ENCODE results near the gene CFAP52.
A peak's percentile ranks its signal among the peaks of the same experiment; 100 is the strongest.
"Not testable (repeated sequence)": the region's sequence is repeated elsewhere in the genome, so short reads cannot be mapped to it uniquely, and the experiment has no call there.

CFAP52 gene

DNA sequence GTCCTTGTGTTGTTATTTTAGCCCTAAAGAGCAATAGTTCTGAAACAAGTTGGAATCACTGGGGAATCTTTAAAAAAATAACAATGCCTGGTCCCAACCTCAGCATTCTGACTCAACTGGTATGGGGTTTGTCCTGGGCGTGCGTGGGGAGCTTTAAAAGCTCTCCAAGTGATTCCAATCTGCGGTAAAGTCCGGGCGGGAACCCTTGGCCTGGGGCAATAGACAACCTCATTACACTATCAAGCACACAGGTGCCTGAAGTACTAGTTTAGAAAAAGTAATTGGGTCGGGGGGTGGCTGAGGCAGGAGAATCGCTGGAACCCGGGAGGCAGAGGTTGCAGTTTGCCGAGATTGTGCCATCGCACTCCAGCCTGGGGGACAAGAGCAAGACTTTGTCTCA, 5.2 kb upstream of the CFAP52 start:
- no peak for DNase-seq

DNA sequence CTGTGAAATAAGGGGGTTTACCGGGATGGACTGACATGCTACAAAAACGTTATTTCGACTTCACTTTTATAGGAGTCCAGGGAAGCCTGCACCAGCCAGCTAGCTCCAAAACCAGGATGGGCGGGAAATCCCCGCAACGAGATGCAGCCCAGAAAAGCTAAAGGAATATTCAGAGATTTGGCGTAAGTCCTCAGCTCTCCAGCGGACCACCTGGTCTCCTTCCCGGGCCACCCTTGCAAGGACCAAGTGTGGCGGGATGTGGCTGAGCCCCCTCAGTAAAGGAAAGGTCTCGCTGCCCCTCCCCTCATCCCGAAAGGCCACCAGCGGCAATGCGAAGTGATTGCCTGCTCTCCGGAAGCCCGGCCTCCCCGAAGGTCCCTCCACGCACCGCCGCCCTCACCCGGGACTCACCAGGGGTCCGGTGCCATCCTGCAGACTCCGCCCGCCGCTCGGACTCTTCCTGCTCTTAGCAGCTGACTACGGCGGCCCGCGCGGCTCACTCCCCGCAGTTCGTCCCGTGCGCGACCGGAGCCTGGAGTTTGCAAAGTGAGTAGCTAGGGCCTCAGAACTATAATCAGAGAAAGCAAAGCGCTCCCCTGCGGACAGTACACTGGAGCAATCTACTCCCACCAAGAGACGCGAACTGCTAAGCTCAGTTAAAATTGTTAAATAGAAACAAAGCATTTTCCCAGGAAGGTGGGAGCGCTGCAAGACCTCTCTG, 901 bp upstream of the CFAP52 start, which contains the start of gene STX8:
Gene STX8 (minus strand): TSS at position 440 of the 721 bp plus-strand sequence. CDS start 12 bp downstream, at position 428.
- peak; percentile 89 for DNase-seq

DNA sequence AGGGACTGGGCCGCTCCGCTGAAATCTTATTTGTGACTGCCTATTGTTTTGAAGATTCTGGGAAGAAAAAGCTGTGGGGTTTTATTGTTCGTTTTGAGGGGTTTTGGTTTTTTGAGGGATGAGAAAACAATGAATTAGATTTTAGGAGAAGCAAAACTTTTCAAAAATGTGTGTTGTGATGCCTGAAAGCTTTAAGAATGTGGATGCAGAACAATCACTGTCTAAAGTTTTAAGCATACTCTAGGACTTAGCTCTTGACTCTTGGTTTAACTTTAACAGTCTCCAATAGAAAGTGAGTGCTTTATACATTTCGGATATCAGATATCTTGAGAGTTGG, 899 bp downstream of the CFAP52 start:
- DNase-seq: no peak

DNA sequence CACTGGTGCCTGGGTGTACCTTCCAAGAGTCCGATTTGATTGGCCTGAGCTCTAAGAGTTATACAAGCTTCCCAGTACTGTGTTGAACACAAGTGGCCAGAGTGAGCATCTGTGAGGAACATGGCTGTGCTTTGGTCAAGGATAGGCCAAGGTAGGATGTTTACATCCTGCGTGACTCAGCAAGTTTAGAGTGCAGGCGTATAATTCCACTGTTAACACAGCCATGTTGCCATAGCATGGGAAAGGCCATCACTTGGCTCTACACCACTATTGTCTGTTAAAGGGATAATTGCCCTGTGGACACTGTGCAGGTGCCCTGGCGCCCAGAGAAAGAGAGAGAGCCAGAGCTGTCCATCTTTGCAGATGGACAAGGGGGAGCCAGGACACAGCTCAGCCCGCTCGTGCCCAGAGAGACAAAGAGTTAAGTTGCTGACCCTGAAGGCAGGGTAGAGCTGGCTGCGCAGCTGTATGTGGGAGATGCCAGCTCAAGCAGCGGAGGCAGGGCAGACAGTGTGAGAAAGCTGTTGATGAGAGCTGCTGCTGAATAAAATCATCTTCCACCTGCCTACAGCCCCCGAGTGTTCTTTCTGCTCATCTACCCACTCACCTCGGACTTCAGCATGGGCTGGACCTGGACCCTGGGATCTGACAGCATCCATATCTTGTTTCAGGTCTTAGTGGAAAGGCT, 11.7 kb downstream of the CFAP52 start:
- no peak for DNase-seq

DNA sequence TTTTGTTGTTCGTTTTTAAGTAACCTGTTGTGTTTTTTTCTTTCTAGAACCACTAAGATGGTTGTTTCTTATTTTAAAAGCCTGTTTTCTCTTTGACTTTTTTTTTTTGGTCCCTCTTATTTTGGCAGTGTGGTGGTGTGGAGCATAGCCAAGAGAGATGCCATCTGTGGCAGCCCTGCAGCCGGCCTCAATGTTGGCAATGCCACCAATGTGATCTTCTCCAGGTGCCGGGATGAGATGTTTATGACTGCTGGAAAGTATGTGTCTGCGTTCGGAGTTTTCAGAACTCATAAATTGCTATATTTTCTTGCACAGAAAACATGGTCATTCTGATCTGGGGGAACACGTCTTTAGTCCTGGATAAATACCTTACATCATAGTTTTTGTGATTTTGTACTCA, 17.6 kb downstream of the CFAP52 start:
- no peak for DNase-seq

DNA sequence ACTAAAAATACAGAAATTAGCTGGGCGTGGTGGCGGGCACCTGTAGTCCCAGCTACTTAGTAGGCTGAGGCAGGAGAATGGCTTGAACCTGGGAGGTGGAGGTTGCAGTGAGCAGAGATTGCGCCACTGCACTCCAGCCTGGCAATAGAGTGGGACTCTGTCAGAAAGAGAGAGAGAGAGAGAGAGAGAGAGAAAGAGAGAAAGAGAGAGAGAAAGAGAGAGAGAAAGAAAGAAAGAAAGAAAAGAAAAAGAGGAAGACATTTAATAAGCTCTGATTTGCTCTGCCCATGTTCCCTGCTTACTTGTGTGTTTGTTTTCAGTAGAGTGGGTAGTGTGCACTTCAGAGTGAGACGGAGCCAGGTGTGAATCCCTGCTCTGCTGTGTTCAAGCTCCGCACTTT, 21.2 kb downstream of the CFAP52 start:
- not testable (repeated sequence) for DNase-seq

DNA sequence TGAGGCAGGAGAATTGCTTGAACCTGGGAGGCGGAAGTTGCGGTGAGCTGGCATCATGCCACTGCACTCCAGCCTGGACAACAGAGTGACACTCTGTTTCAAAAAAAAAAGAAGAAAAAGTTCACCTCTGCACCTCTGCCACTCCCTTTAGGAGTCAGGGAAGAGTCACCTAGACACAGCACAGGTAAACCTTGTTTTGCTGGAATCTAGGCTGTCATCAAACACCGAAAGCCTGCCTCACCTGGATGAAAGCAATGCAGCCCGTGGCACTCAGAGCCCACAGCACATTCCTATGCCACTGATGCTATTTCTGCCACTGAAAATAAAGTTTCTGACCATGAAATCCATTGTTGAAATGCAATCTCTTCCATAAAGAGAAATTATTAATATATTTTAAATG, 22.2 kb downstream of the CFAP52 start:
- DNase-seq: no peak

DNA sequence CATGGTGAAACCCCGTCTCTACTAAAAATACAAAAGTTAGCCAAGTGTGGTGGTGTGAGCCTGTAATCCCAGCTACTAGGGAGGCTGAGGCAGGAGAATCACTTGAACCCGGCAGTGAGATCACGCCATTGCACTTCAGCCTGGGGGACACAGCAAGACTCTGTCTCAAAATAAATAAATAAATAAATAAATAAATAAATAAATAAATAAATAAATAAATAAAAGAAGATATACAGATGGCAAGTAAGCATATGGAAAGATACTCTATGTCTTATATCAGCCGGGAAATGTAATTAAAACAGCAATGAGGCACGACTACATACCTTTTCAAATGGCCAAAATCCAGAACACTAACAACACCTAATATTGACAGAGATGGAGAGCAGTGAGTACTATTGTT, 28.1 kb downstream of the CFAP52 start:
- DNase-seq: not testable (repeated sequence)

DNA sequence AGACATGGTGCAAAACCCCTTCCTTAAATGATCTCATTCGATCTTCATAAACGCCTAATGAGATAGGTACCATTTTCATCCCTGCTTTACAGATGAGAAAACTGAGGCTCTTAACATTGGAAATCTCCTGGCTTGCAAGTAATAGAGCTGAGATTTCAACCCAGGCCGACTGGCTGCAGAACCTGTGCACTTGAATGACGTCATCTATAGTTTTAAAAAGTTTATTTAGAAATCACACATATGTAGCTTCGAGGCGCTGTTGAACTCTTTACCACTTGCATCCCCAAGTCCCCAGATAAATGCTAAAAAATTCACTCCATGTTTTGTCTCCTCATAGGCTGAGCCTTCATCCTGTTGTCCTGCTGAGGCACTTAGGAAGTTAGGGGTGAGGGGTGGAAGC, 30.0 kb downstream of the CFAP52 start:
- DNase-seq: no peak

DNA sequence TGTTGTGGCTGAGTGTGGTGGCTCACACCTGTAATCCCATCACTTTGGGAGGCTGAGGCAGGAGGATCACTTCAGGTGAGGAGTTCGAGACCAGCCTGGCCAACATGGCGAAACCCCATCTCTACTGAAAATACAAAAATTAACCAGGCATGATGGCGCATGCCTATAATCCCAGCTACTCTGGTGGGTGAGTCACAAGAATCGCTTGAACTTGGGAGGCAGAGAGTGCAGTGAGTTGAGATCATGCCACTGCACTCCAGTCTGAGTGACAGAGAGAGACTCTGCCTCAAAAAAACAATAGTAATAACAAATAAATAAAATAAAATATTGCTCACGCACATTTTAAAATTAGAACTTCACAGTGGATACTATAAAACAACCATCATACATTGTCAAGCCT, 30.6 kb downstream of the CFAP52 start:
- not testable (repeated sequence) for DNase-seq

DNA sequence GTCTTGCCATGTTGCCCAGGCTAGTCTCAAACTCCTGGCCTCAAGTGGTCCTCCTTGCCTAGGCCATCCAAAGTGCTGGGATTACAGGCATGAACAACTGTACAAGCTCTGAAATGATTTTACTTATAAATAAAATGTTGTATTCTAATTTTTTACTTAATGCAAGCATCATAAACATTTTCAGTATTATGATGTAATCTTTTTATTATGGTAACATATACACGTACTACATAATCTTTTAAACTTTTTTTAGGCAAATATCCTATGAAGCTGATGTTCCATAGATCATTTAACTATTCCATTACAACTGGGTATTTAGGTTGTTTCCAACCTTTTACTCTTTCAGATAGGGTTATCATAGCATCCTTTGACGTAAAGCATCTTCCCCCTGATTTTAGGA, 35.1 kb downstream of the CFAP52 start:
- no peak for DNase-seq

DNA sequence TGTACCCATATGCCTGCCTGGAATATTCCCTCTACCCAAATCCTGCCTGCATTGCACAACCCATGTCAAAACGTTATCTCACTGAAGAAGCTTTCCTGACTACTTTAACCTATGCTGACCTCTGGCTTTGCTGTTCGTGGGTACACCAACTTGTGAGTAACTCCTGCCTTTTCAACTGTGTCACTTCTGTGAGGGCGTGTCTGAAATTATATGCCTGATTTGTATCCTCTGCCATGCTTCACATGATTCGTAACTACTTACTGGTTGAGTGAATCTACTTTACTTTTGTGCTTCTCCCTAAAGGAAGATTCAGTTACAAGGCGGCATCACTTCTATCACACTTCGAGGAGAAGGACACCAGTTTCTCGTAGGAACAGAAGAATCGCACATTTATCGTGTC, 35.6 kb downstream of the CFAP52 start:
- no peak for DNase-seq

DNA sequence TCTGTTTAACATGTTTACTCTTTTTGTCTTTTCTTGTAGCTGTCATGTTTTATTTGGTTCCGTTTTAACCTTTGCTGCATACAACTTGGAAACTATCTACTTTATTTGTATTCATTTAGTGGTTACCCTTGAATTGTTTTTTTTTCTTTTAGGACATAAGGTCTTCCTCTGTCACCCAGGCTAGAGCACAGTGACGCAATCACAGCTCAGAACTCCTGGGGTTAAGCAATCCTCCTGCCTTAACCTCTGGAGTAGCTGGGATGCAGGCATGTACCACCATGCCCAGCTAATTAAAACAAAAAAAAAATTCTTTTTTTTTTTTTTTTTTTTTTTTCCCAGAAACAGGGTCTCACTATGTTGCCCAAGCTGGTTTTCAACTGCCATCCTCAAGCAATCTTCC, 39.0 kb downstream of the CFAP52 start:
- no peak for DNase-seq

DNA sequence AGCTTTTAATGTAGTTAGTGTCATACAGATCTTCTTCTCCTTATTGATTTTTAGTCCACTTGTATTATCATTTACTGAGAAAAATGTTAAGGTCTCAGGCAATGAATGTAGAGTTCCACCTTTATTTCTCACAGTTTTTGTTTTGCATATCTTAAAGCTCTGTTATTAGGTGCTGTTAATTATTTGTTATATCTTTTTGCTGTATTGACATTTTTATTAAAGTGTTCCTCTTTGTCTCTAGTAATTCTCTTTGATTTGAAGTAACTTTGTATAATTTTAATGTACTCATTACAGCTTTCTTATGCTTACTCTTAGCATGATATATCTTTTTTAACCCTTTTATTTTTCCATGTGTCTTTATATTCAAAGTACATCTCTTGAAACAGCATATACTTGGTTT, 46.5 kb downstream of the CFAP52 start:
- DNase-seq: no peak

DNA sequence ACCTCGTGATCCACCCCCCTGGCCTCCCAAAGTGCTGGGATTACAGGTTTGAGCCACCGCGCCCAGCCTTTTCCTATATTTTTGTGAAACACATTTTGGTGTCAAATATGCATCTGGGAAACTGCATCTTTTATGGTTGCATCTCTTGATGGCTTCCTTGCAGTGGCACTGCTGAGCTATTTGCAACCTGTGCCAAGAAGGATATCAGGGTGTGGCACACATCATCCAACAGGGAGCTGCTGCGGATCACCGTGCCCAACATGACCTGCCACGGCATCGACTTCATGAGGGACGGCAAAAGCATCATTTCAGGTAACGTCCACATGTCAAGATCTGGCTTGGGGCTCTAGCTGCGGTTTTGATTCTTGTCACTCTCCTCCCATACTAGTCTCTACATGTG, 52.1 kb downstream of the CFAP52 start:
- DNase-seq: no peak

DNA sequence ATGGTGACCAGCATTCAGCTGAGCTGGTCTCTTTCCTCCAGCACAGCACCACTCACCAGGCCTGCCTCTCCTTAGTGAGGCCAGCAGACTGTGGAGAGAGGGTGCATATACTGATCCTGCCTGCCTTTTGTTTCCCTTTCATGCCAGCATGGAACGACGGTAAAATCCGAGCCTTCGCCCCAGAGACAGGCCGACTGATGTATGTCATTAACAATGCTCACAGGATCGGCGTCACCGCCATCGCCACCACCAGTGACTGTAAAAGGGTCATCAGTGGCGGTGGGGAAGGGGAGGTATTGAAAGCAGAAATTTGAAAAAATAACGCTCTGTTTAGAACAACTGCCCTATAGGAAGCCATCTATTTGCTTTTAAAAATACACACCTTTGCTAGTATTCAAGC, 56.3 kb downstream of the CFAP52 start:
- DNase-seq: no peak

DNA sequence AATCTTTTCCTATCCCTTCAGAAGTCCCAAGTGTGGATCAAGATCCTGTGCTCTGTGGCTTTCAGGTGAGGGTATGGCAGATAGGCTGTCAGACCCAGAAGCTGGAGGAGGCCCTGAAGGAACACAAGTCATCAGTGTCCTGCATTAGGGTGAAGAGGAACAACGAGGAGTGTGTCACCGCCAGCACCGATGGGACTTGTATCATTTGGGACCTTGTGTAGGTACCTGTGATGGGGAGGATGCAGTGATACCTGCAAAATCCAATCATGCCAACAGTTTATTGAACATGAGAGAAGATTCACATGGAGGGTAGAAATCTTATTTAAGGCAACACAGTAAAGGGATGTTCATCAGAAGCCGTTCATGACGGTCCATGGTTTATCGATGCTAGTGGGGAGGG, 58.9 kb downstream of the CFAP52 start:
- no peak for DNase-seq

DNA sequence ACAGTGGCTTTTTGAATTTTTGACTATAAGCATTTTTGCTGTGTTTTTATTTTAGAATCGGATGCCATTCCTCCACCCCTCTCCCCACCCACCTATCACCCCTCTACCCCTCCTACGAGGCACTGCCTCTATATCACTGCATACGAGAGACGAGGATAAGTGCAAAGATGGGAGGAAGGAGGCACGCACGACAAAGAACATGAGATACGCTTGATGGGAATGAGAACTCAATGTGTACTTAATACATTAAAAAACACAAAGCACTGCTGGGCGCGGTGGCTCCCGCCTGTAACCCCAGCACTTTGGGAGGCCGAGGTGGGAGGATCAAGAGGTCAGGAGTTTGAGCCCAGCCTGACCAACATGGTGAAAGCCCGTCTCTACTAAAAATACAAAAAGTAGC, 60.1 kb downstream of the CFAP52 start:
- no peak for DNase-seq

DNA sequence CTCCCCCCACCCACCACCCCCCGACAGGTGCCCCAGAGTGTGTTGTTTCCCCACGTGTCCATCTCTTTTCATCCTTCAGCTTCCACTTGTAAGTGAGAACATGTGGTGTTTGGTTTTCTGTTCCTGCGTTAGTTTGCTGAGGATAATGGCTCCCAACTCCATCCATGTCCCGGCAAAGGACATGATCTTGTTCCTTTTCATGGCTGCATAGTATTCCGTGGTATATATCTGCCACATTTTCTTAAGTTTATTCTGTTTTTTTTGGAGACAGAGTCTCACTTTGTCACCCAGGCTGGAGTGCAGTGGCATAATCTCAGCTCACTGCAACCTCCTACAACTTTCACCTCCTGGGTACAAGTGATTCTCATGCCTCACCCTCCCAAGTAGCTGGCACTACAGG, 63.9 kb downstream of the CFAP52 start:
- DNase-seq: not testable (repeated sequence)

DNA sequence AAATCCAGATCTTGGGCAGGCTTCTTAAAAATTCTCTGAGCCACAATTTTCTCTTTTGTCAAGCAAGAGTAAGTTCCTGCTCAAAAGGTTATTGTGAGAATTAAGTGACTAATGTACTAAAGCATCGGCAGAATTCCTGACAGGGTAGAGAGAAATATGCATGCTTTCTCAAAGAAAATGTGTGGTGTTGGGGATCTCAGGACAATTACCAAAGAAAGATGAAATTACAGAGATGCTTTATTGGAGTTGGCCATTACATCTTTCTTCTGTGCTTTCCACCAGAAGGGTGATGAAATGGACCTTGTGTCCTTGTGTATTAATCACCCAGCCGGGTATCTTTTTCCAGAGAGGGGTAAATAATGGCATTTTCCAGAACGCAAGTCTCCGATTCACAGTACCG, 67.2 kb downstream of the CFAP52 start:
- peak; percentile 38 for DNase-seq

DNA sequence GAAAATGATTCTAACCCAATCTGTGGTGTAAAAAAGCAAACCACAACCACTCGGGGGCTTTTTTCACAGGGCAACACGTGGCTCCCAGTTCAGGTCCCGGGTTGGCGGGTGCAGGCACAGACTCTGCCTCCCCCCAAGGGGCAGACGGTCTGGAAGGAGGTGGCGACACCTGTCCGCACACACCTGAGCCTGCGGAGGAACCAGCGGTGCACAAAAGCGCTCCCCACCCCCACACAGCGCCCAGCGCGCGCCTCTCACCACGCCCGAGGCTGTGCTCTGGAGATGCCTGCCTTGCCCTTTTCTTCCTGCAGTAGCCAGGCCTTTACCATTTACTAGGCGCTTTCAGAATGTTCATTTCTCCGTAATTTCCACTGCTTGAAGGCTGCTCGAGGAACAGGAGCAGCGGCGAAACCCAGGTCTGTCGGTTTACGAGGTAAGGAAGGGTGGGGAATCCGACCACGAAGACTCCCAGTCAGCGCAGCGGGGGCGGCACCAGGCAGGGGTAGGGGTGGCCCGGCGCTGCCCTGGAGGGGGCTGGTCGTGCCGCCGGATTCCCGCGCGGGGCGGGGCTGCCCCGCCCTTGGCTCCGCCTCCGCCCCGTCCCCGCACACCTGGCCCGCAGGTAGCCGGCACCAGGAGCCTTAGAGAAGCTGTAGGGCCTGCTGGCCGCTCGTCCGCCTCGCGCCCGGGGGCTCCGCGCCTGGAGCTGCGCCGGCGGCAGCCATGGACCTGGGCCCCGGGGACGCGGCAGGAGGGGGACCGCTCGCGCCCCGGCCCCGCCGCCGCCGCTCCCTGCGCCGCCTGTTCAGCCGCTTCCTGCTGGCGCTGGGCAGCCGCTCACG, 68.7 kb downstream of the CFAP52 start, which contains the start of gene USP43:
Gene USP43 (plus strand): TSS at position 608 of the 842 bp plus-strand sequence. CDS start 116 bp downstream, at position 724.
- no peak for DNase-seq

DNA sequence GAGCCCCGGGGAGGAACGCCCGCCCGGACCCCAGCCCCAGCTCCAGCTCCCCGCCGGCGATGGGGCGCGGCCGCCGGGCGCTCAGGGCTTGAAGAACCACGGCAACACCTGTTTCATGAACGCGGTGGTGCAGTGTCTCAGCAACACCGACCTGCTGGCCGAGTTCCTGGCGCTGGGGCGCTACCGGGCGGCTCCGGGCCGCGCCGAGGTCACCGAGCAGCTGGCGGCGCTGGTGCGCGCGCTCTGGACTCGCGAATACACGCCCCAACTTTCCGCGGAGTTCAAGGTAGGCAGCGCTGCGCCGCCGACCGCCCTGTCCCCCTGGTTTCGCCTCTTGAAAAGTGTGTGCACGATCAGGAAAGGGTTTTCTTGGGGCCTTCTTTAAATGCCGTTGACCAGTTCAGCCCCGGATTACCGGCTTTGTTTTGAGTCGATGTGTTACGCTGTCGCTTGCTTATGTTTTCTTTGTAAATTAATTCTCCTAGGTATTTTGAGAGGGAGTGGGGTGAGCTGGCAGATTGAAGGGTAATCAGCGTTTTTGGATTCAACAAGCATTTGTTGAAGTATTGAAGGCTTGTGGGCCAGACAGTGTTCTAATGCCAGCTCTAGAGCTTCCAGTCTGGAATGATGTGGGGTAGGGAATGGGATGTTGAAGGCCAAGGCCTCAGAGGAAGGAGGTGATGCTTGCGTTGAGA, 69.6 kb downstream of the CFAP52 start:
- no peak for DNase-seq

DNA sequence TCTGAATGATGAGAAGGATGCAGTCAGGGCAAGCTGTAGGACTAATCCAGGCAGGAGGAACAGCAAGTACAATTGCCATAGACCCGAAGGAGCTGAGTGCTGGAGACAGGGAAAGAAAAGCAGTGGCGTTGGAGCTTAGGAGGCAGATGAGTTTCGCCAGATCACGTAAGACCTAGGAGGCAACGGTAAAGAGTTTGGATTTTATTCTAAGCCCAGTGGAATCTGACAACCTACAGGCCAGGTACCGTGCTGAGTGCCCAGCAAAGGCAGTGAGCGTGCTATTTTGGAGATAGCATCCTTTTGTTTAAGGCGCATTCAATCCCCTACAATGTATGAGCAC, 70.1 kb downstream of the CFAP52 start:
- DNase-seq: no peak
